PFSK-1 (cell line): ENCODE data around the gene WIZ.

Source experiments
- FOXP2 ChIP-seq: optimal IDR thresholded peaks from 2 replicates; pipeline ENCODE3; 2011; ENCODE audit warnings: borderline replicate concordance, control low read depth, inconsistent platforms; ENCODE audit not compliant: insufficient read depth; ENCODE audit errors: extremely low read length, extremely low read depth
- POLR2AphosphoS5 ChIP-seq: IDR thresholded peaks from 2 replicates; pipeline ENCODE4 v1.6.1; 2012; ENCODE audit warnings: low read depth, mild to moderate bottlenecking, control low read depth, low read length, moderate library complexity
- REST ChIP-seq, 2 experiments: IDR thresholded peaks; 2 replicates each; pipeline versions ENCODE4 v1.6.1 to v1.8.0; 2011 to 2012; ENCODE audit warnings: low read depth in 2 of 2, low read length in 2 of 2, control low read depth in 1 of 2, inconsistent platforms in 1 of 2, mild to moderate bottlenecking in 1 of 2, moderate library complexity in 1 of 2; ENCODE audit not compliant: insufficient read depth in 1 of 2
- SIN3A ChIP-seq: IDR thresholded peaks from 2 replicates; pipeline ENCODE4 v1.6.1; 2012; ENCODE audit warnings: mild to moderate bottlenecking, low read length, moderate library complexity, borderline replicate concordance; ENCODE audit not compliant: insufficient read depth
- TAF1 ChIP-seq: IDR thresholded peaks from 2 replicates; pipeline ENCODE4 v1.6.1; 2012; ENCODE audit warnings: low read length, control low read depth, borderline replicate concordance; ENCODE audit not compliant: insufficient read depth

Gene WIZ

DNA sequence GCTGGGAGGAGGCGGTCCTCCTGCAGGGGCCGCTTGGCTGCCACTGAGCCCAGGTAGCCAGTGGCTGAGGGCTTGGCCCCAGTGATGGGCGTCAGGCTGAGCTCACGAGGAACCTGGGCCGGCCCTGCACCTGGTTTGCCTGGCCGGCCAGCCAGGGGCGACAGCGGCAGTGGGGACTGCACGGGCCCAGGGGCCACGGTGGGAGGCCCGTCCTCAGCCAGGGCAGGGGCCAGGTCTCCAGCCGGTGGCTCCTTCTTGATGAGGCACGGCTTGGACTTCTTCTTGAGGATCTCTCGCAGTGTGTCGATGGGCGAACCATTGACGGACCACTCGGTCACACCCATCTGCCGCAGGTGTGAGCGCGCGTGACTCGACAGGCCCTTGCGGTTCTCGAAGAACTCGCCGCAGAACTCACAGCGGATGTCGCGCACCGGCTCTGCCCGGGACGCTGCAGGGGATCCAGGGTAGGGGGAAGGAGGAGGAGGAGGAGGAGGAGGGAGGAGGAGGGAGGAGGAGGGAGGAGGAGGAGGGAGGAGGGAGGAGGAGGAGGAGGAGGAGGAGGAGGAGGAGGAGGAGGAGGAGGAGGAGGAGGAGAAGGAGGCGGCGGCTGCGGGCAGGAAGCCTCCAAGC, 24.3 kb downstream of the WIZ start:
- no peak for TF ChIP-seq REST (IDR thresholded peaks at IDR 0.05; ENCODE audit: insufficient read depth in 1 of 2, low read depth in 2 of 2, low read length in 2 of 2)
- no peak for TF ChIP-seq TAF1
- TF ChIP-seq SIN3A, result no peak
- no peak for TF ChIP-seq POLR2AphosphoS5
- TF ChIP-seq FOXP2, result no peak

- TF ChIP-seq POLR2AphosphoS5, result no peak
- no peak for TF ChIP-seq REST (IDR thresholded peaks at IDR 0.05; ENCODE audit: insufficient read depth in 1 of 2, low read depth in 2 of 2, low read length in 2 of 2)
- no peak for TF ChIP-seq SIN3A
- TF ChIP-seq FOXP2, result no peak
- TF ChIP-seq TAF1, result no peak
These were observed 25.0 kb downstream of the WIZ start for GRCh38 chr19:15424692-15425272.

GRCh38 chr19:15424121-15424520, 25.6 kb downstream of the WIZ start:
- TF ChIP-seq SIN3A (no peak), POLR2AphosphoS5 (no peak), REST (IDR thresholded peaks at IDR 0.05; ENCODE audit: insufficient read depth in 1 of 2, low read depth in 2 of 2, low read length in 2 of 2) (no peak), FOXP2 (no peak), TAF1 (no peak)

- TF ChIP-seq REST (IDR thresholded peaks at IDR 0.05; ENCODE audit: insufficient read depth in 1 of 2, low read depth in 2 of 2, low read length in 2 of 2) (no peak), SIN3A (no peak), TAF1 (no peak), FOXP2 (no peak), POLR2AphosphoS5 (no peak)
These were observed 26.6 kb downstream of the WIZ start for GRCh38 chr19:15423130-15423529.
